GM12875 (cell line): ENCODE results near the gene TMEM164.

Source experiments
- H3K4me3 ChIP-seq: one replicate; pipeline ENCODE4 v1.5.1; 2011; ENCODE audit warnings: low read depth, low read length, control low read depth
- TF ChIP-seq, protein P1 (sequence below): IDR thresholded peaks from 2 replicates; pipeline ENCODE4 v1.5.1; 2011; ENCODE audit warnings: low read depth, mild to moderate bottlenecking, control low read depth, inconsistent platforms, low read length, moderate library complexity, borderline replicate concordance; ENCODE audit not compliant: insufficient read depth

The TMEM164 gene

GRCh38 chrX:110050901-110051300, 48.0 kb downstream of the TMEM164 start:
- TF ChIP-seq, protein P1, sequence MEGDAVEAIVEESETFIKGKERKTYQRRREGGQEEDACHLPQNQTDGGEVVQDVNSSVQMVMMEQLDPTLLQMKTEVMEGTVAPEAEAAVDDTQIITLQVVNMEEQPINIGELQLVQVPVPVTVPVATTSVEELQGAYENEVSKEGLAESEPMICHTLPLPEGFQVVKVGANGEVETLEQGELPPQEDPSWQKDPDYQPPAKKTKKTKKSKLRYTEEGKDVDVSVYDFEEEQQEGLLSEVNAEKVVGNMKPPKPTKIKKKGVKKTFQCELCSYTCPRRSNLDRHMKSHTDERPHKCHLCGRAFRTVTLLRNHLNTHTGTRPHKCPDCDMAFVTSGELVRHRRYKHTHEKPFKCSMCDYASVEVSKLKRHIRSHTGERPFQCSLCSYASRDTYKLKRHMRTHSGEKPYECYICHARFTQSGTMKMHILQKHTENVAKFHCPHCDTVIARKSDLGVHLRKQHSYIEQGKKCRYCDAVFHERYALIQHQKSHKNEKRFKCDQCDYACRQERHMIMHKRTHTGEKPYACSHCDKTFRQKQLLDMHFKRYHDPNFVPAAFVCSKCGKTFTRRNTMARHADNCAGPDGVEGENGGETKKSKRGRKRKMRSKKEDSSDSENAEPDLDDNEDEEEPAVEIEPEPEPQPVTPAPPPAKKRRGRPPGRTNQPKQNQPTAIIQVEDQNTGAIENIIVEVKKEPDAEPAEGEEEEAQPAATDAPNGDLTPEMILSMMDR = no peak

GRCh38 chrX:110051559-110051958, 48.6 kb downstream of the TMEM164 start:
- no peak overlapping the region for H3K4me3 ChIP-seq
- TF ChIP-seq, protein P1 = no peak

More at GRCh38 chrX:110050901-110051300, 48.0 kb downstream of the TMEM164 start:
- H3K4me3 ChIP-seq = no peak overlapping the region

GRCh38 chrX:110052303-110052702, 49.4 kb downstream of the TMEM164 start:
- TF ChIP-seq, protein P1 = no peak
- no peak overlapping the region for H3K4me3 ChIP-seq

DNA sequence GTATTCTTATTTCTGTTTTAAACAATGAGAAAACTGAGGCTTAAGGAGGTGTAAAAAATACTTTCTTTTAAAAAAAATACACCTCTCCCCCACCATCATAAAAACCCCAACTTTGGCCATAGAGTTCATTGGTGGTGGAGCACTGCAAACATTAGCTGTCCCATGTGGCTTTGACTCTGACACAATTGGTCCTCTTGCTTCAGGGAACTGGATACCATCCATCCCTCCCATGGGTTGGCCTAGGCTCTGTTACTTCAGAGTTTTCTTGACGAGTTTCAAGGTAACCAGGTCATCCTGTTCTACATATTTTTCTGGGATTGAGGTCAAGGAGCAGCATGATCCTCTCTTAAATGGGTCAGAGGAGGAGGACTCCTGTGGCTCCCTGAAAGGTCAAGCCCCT, 50.5 kb downstream of the TMEM164 start:
- no peak overlapping the region for H3K4me3 ChIP-seq
- TF ChIP-seq, protein P1 = no peak

GRCh38 chrX:110055616-110056015, 52.7 kb downstream of the TMEM164 start:
- H3K4me3 ChIP-seq = no peak overlapping the region
- TF ChIP-seq, protein P1 = no peak

DNA sequence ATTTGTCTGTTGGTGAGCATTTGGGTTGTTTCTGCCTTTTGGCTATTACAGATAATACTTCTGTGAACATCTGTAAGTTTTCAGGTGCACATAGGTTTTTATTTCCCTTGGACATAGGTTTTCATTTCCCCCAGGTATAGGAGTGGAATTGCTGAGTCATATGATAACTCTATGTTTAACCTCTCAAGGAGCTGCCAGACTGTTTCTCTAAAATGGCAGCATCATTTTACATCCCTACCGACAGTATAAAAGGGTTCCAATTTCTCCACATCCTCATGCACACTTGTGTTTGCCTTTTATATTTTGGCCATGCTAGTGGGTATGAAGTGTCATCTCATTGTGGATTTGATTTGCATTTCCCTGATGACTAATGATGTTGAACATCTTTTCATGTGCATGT, 53.5 kb downstream of the TMEM164 start:
- TF ChIP-seq, protein P1 = no peak

GRCh38 chrX:110059410-110059809, 56.5 kb downstream of the TMEM164 start:
- TF ChIP-seq, protein P1 = no peak
- no peak overlapping the region for H3K4me3 ChIP-seq

More for the DNA sequence above, 53.5 kb downstream of the TMEM164 start:
- no peak overlapping the region for H3K4me3 ChIP-seq
